Adrenal gland (tissue), 12 donors: ENCODE results near the gene INCENP. TPM values are rescaled to one million over a fixed set of nuclear protein-coding genes. Genes with fewer than 3 reads are reported as not detected.

ENCODE experiments used
- DNase-seq, 7 donors: peaks; one replicate each; pipeline ENCODE4 v3.0.0-alpha.2; 2019 to 2020
- H3K27ac ChIP-seq, 5 donors: fragments of 200-600 bp; sonication (generic) in 4 of 5; 1 replicate in 3 of 5; 2 replicates in 2 of 5; pipeline versions ENCODE4 v1.5.1 to v1.8.0; 2016 to 2020; ENCODE audit warnings: mild to moderate bottlenecking in 1 of 5
- H3K27me3 ChIP-seq: fragments of 200-600 bp; 2 replicates; pipeline ENCODE4 v1.8.0; 2021
- H3K36me3 ChIP-seq, 2 donors: fragments of 200-600 bp; replicated peaks in 1 of 2; 1 replicate in 1 of 2; 2 replicates in 1 of 2; pipeline versions ENCODE4 v1.5.1 to v1.8.0; 2018 to 2022
- H3K4me1 ChIP-seq, 2 donors: fragments of 200-600 bp; replicated peaks in 1 of 2; 1 replicate in 1 of 2; 2 replicates in 1 of 2; pipeline versions ENCODE4 v1.5.1 to v1.8.0; 2018 to 2021
- H3K4me3 ChIP-seq, 4 donors: fragments of 200-600 bp; sonication (generic) in 3 of 4; one replicate each; pipeline ENCODE4 v1.5.1; 2016 to 2018
- H3K9me3 ChIP-seq, 3 donors: fragments of 200-600 bp; sonication (generic) in 1 of 3; replicated peaks in 1 of 3; 1 replicate in 2 of 3; 2 replicates in 1 of 3; pipeline versions ENCODE4 v1.5.1 to v1.8.0; 2016 to 2021
- CTCF ChIP-seq, 6 experiments: fragments of 450-650 bp in 4 of 6; fragments of 200-600 bp in 2 of 6; sonication (generic) in 1 of 6; IDR thresholded peaks; 1 replicate in 5 of 6; 2 replicates in 1 of 6; pipeline versions ENCODE4 v1.5.1 to v1.8.0; 2016 to 2021; ENCODE audit warnings: antibody characterized with exemption in 6 of 6, mild to moderate bottlenecking in 2 of 6, moderate library complexity in 1 of 6
- POLR2A ChIP-seq, 2 donors: fragments of 450-650 bp; IDR thresholded peaks; one replicate each; pipeline ENCODE4 v1.6.1; 2017; ENCODE audit warnings: antibody characterized with exemption in 2 of 2, mild to moderate bottlenecking in 2 of 2, moderate library complexity in 1 of 2
- WGBS, 4 donors: extraction: QIAGEN DNeasy Blood & Tissue Kit in 2 of 4; methylation state at CpG; one replicate each; pipeline versions ENCODE4 v1.1.5 to v1.1.7; 2013 to 2017; 5-methylcytosine and 5-hydroxymethylcytosine counted together
- intact Hi-C, 2 donors: fragments of 100-400 bp; cut with DNase I; formaldehyde crosslinking; loops; one replicate each; pipeline versions ENCODE4 v1.14.1 to v1.15.0; 2022 to 2023
- polyA plus RNA-seq, 3 donors: library from polyadenylated mRNA; stranded (reverse); fragments of 200-250 nt in 2 of 3; fragments of 350-450 nt in 1 of 3; fragmentation: Illumina TruSeq in 1 of 3; extraction: RNeasy Lipid Tissue Mini Kit (QIAGEN cat#74804) in 1 of 3; gene quantifications; one replicate each; pipeline ENCODE4 v1.2.3, GENCODE V29; 2013 to 2014
- total RNA-seq, 9 donors: library from RNA; depleted of rRNA in 4 of 9; stranded (reverse); fragments of >200 nt in 4 of 9; fragments of 120-200 nt in 1 of 9; fragmentation: NEBNext Ultra II Directional in 1 of 9; extraction: Animal tissue kit (Norgen Biotek cat#: 25700) in 1 of 9; gene quantifications; one replicate each; pipeline versions ENCODE4 v1.1.0 to v1.2.4, GENCODE V29; 2013 to 2023
- donor health status: healthy with polysubstance abuse.
- donor health status: Bipolar disorder and iron deficiency.
- donor health status: DM: yes; HTN: yes; CAD: no.
- donor health status: DM: no; HTN: no; CAD: no.
- donor health status: DM: no; HTN: no; CAD: no.
- donor health status: DM: yes; HTN: yes; CAD: no.

INCENP gene
- total and polyA plus RNA-seq, 12 donors = 1.4 to 23.2 (median 13.8) TPM

DNA sequence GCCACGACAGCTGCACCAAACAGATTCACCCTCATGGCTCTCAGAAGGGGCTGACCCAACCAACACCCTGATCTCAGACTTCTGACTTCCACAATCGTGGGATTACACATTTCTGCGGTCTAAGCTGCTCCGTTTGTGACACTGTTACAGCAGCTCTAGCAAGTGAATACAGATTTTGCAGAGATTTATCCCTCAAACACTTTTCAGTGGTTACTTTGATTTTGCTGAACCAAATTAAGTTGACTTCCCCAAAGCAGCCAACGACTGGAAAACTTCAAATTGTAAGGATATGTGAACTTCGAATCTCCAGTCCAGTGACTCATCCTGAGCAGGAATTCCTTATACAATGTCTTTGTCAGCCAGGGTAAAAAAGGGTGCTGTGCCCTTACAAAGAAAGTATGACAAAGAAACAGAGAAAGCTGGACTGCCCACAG lies 14.8 kb upstream of the INCENP start:
- Histone ChIP-seq H3K9me3 (no peaks in the 10 kb centered on the region), H3K4me1 (peaks cover 11 to 21% of the 10 kb centered on the region in 2 donors), H3K27ac (no peak overlapping the region), H3K4me3 (no peak overlapping the region), H3K36me3 (no peaks in the 10 kb centered on the region), H3K27me3 (no peaks in the 10 kb centered on the region)
- intact Hi-C loops = loop anchor here (5.0 kb wide), 2 partner anchors 212 to 362 kb away; no protein-coding TSS in a partner anchor
- 54 to 58% (median 55%) methylated on average over 6 of the region's 6 CpGs for WGBS, 4 donors
- no peak for DNase-seq
- TF ChIP-seq POLR2A (IDR thresholded peaks at IDR 0.05) = no peak
- TF ChIP-seq CTCF (IDR thresholded peaks at IDR 0.05) = no peak

- 59 to 78% (median 72%) methylated on average over 5 of the region's 5 CpGs for WGBS, 4 donors
- Histone ChIP-seq H3K27me3 (no peaks in the 10 kb centered on the region), H3K4me1 (peaks cover 0 to 8% of the 10 kb centered on the region in 2 donors), H3K36me3 (no peaks in the 10 kb centered on the region), H3K4me3 (no peak overlapping the region), H3K27ac (no peak overlapping the region), H3K9me3 (no peaks in the 10 kb centered on the region)
- DNase-seq = no peak
- intact Hi-C loops = loop anchor here in 1 of 2 donors (10.0 kb wide), 1 partner anchor 330 kb away; no protein-coding TSS in a partner anchor
- TF ChIP-seq CTCF (IDR thresholded peaks at IDR 0.05) (no peak), POLR2A (IDR thresholded peaks at IDR 0.05) (no peak)
These were observed 8.6 kb upstream of the INCENP start for GRCh38 chr11:62115085-62115694.

GRCh38 chr11:62116451-62116850 lies 7.4 kb upstream of the INCENP start:
- Histone ChIP-seq H3K4me3 (no peak overlapping the region), H3K9me3 (no peaks in the 10 kb centered on the region), H3K4me1 (peaks cover 0 to 8% of the 10 kb centered on the region in 2 donors), H3K27ac (no peak overlapping the region), H3K36me3 (no peaks in the 10 kb centered on the region), H3K27me3 (no peaks in the 10 kb centered on the region)
- WGBS, 4 donors = 45 to 64% (median 54%) methylated on average over 2 of the region's 2 CpGs
- DNase-seq = peak in 1 of 7 donors; percentile 43
- TF ChIP-seq CTCF (IDR thresholded peaks at IDR 0.05) (no peak), POLR2A (IDR thresholded peaks at IDR 0.05) (no peak)
- intact Hi-C loops = loop anchor here in 1 of 2 donors (10.0 kb wide), 1 partner anchor 332 kb away; no protein-coding TSS in a partner anchor

GRCh38 chr11:62119569-62119968 lies 4.2 kb upstream of the INCENP start:
- H3K36me3 ChIP-seq = no peaks in the 10 kb centered on the region
- no peaks in the 10 kb centered on the region for H3K9me3 ChIP-seq
- no peak overlapping the region for H3K4me3 ChIP-seq
- no peak overlapping the region for H3K27ac ChIP-seq
- intact Hi-C loops = loop anchor here in 1 of 2 donors (10.0 kb wide), 1 partner anchor 335 kb away; no protein-coding TSS in a partner anchor
- 64 to 80% (median 67%) methylated on average over 3 of the region's 3 CpGs for WGBS, 4 donors
- no peaks in the 10 kb centered on the region for H3K27me3 ChIP-seq
- H3K4me1 ChIP-seq = peaks cover 3 to 5% of the 10 kb centered on the region in 2 donors
- TF ChIP-seq CTCF (IDR thresholded peaks at IDR 0.05) (no peak), POLR2A (IDR thresholded peaks at IDR 0.05) (no peak)
- no peak for DNase-seq
